IgD-negative memory B cell (primary cell): Measurements from ENCODE around the gene TTF1. TPM values are rescaled to one million over a fixed set of nuclear protein-coding genes. Genes with fewer than 3 reads are reported as not detected.

ENCODE experiments used
- H3K27ac Mint-ChIP-seq, 3 donors: one replicate each; pipeline ENCODE4 v1.8.0; 2020 to 2022; ENCODE audit warnings: mild to moderate bottlenecking in 3 of 3, mixed read lengths in 3 of 3, moderate library complexity in 1 of 3
- H3K27me3 Mint-ChIP-seq: one replicate; pipeline ENCODE4 v1.8.0; 2021; ENCODE audit warnings: mixed read lengths
- H3K36me3 Mint-ChIP-seq: one replicate; pipeline ENCODE4 v1.8.0; 2020; ENCODE audit warnings: mild to moderate bottlenecking, mixed read lengths
- H3K4me1 Mint-ChIP-seq, 3 donors: one replicate each; pipeline ENCODE4 v1.8.0; 2020 to 2022; ENCODE audit warnings: mixed read lengths in 3 of 3, mild to moderate bottlenecking in 1 of 3
- H3K4me3 Mint-ChIP-seq, 4 donors: one replicate each; pipeline ENCODE4 v1.8.0; 2020 to 2022; ENCODE audit warnings: mild to moderate bottlenecking in 4 of 4, mixed read lengths in 4 of 4, moderate library complexity in 3 of 4
- H3K9me3 Mint-ChIP-seq, 3 donors: one replicate each; pipeline ENCODE4 v1.8.0; 2020 to 2021; ENCODE audit warnings: mixed read lengths in 3 of 3, mild to moderate bottlenecking in 1 of 3
- polyA plus RNA-seq: library from polyadenylated mRNA; unstranded; fragments of 300-500 nt; fragmentation: Illumina TruSeq; gene quantifications from one replicate; pipeline ENCODE4 v1.2.3, GENCODE V29; 2021

TTF1 gene, protein sequence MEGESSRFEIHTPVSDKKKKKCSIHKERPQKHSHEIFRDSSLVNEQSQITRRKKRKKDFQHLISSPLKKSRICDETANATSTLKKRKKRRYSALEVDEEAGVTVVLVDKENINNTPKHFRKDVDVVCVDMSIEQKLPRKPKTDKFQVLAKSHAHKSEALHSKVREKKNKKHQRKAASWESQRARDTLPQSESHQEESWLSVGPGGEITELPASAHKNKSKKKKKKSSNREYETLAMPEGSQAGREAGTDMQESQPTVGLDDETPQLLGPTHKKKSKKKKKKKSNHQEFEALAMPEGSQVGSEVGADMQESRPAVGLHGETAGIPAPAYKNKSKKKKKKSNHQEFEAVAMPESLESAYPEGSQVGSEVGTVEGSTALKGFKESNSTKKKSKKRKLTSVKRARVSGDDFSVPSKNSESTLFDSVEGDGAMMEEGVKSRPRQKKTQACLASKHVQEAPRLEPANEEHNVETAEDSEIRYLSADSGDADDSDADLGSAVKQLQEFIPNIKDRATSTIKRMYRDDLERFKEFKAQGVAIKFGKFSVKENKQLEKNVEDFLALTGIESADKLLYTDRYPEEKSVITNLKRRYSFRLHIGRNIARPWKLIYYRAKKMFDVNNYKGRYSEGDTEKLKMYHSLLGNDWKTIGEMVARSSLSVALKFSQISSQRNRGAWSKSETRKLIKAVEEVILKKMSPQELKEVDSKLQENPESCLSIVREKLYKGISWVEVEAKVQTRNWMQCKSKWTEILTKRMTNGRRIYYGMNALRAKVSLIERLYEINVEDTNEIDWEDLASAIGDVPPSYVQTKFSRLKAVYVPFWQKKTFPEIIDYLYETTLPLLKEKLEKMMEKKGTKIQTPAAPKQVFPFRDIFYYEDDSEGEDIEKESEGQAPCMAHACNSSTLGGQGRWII
- polyA plus RNA-seq = 8.6 TPM

DNA sequence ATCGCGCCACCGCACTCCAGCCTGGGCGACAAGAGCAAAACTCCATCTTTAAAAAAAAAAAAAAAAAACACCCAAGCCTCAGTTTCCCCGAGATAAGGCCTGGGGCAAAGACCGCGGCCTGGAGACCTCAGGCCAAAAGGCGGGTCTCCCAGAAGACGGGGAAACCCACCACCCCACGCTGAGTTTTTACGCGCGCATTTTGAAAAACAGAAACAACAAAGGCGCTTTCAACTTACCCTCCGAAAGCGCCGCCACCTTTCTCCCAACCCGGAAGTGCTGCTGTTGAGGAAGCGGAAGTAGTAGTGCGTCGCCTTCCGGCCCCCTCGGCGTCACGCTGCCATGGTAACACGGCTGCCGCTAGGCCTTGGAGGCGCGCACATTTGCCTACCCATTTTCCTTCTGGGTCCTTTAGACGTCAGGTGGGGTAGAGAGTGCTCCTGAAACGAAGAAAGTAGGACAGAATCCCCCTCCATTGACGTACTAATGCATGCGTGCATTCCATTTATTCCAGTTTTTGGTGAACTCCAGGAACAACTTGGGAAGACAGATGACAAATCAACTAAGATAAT, at the start of gene TTF1:
Gene TTF1, minus strand, starts transcription at position 287 of the 569 bp plus-strand sequence. CDS start 4,019 bp downstream, outside the sequence.
- peak within 1 kb of the TSS; percentile 86 to 96 (median 93) for H3K4me3 Mint-ChIP-seq
- peak within 1 kb of the TSS; percentile 88 to 94 (median 90) for H3K27ac Mint-ChIP-seq
- no peaks in the 10 kb centered on the region for H3K9me3 Mint-ChIP-seq
- peaks cover 1% of the 10 kb centered on the region for H3K36me3 Mint-ChIP-seq
- no peaks in the 10 kb centered on the region for H3K27me3 Mint-ChIP-seq
- H3K4me1 Mint-ChIP-seq = peaks cover 34 to 39% (median 38%) of the 10 kb centered on the region in 3 donors

DNA sequence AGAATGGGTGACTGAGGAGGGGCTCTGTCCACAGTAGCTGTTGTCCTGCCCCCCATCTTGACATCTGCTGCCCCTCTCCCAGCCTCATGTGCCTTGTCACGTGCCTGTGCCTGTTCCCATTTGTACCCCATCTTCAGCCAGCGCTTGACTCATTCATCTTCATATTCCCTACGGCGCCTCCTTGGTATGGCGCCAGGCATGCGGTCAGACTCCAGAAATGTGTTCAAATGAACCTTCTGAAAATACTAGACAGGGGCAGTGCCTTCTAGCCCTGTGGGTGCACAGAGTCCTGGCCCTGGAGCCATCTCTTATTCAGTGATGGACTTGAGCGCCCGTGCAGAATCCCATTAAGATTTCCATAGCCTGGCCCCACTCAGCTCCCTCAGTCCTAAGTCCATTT, 49.6 kb upstream of the TTF1 start:
- H3K9me3 Mint-ChIP-seq = no peaks in the 10 kb centered on the region
- H3K4me3 Mint-ChIP-seq = no peak overlapping the region
- no peak overlapping the region for H3K27ac Mint-ChIP-seq
- no peaks in the 10 kb centered on the region for H3K4me1 Mint-ChIP-seq
- no peaks in the 10 kb centered on the region for H3K36me3 Mint-ChIP-seq
- H3K27me3 Mint-ChIP-seq = peaks cover 10% of the 10 kb centered on the region

DNA sequence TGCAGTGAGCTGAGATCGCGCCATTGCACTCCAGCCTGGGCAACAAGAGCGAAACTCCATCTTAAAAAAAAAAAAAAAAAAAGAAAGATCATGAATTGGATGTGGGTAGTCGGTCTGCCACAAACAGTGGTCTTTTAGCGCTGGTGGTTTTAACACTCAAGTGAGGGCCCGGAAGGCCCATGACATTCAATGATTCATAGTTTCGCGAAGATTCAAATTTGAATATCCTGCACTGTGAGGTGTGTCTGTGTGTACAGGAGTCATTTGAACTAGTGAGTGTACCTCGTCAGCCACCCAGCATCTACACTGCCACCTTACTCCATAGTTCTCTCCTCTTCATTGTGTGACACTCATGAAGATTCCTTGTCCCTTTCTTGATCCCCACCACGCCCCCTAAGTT, 44.6 kb upstream of the TTF1 start:
- H3K4me3 Mint-ChIP-seq = no peak overlapping the region

DNA sequence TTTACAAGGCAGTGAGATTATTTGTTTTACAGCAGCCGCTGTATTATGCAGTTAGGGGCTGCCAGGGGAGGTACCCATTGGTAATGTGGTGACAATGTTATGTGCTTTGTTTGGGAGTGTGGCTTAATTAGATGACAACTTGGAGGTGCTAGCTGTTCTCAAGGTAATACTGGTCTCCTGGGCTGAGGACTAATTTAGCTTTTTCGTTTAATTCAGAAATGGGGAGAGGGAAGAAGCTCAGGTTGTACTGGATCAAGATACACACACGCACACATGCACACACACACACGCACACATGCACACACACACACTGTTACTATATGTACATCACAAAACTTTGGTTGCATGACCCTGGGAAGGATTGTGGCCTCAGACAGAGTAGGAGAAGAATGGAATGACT, 41.3 kb upstream of the TTF1 start:
- no peak overlapping the region for H3K4me3 Mint-ChIP-seq
- H3K36me3 Mint-ChIP-seq = peaks cover 1% of the 10 kb centered on the region
- peaks cover 21% of the 10 kb centered on the region for H3K27me3 Mint-ChIP-seq
- H3K27ac Mint-ChIP-seq = no peak overlapping the region
- no peaks in the 10 kb centered on the region for H3K4me1 Mint-ChIP-seq
- peaks cover 0 to 2% (median 0%) of the 10 kb centered on the region in 3 donors for H3K9me3 Mint-ChIP-seq

More for the DNA sequence above, 44.6 kb upstream of the TTF1 start:
- H3K36me3 Mint-ChIP-seq = peaks cover 1% of the 10 kb centered on the region
- no peaks in the 10 kb centered on the region for H3K4me1 Mint-ChIP-seq
- H3K9me3 Mint-ChIP-seq = peaks cover 0 to 2% (median 0%) of the 10 kb centered on the region in 3 donors
- no peak overlapping the region for H3K27ac Mint-ChIP-seq
- H3K27me3 Mint-ChIP-seq = peaks cover 19% of the 10 kb centered on the region

DNA sequence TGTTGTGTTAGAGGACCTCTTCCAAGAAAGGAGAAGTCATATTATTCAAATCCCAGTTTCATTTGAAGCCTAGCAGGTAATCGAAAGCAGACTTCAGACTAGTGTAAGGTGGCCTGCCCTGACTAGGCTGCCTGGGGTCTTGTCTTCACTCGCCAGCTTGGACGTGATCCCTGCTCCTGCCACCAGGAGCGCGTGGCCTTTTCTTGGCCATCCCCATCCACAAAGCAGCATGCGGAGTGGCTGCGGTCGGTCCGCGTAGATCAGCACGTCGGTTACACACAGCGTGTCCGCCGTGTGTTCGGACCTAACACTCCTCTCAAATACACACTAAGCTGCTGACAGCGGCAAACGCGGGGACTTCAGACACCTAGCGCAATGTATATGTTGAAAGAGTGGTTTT, 40.7 kb upstream of the TTF1 start:
- Mint-ChIP-seq H3K27me3 (peaks cover 26% of the 10 kb centered on the region), H3K9me3 (peaks cover 0 to 2% (median 2%) of the 10 kb centered on the region in 3 donors), H3K4me1 (no peaks in the 10 kb centered on the region), H3K27ac (no peak overlapping the region), H3K36me3 (peaks cover 1% of the 10 kb centered on the region), H3K4me3 (no peak overlapping the region)

DNA sequence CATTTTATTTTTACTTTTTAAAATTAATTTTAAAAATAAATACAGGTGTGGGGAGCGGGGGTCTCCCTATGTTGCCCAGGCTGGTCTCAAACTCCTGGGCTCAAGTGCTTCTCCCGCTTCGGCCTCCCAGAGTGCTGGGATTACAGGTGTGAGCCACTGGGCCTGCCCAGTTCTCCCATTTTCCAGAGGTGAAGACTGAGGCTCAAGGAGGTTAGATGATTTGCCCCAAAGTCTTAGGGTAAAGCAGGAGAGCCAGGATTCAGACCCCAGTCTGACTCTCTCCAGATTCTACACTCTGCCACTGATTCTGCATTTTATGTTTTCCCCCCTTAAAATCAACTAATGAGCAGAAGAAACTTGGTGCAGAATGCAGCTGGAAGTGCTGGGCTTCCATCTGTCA, 40.2 kb upstream of the TTF1 start:
- Mint-ChIP-seq H3K36me3 (peaks cover 1% of the 10 kb centered on the region), H3K4me3 (no peak overlapping the region), H3K27ac (no peak overlapping the region), H3K9me3 (peaks cover 0 to 2% (median 2%) of the 10 kb centered on the region in 3 donors), H3K27me3 (peaks cover 27% of the 10 kb centered on the region), H3K4me1 (no peaks in the 10 kb centered on the region)

DNA sequence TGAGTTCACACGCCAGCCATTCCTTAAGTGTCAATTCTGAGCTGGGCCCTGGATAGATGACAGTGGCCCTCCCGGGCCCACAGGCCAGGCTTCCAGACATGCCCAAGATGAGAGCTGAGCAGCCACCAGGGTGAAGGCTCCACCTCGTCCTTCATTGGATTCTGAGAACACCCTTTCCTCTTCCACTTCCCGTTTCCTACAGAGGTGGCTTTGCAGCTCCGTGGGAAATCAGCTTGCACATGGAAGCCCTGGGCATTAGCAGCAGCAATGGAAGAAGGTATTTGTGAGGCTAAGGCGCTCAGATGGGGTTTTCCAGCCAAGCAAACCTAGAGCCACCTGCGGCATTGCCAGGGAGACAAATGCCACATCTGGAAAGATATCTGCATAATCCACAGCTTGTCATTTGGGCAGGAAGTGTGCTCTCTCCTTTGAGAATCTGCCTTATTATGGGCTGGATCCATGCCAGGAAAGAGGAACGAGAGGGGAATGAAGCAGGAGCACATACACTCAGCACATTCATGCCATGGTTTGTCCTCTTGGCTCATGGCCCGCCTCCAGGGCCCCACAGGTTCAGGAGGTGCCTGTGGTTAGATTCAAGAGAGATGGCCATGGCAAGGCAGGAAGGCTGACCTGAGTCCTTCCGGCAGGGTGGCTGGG, 37.4 kb upstream of the TTF1 start:
- Mint-ChIP-seq H3K27me3 (peaks cover 31% of the 10 kb centered on the region), H3K27ac (no peak overlapping the region)

DNA sequence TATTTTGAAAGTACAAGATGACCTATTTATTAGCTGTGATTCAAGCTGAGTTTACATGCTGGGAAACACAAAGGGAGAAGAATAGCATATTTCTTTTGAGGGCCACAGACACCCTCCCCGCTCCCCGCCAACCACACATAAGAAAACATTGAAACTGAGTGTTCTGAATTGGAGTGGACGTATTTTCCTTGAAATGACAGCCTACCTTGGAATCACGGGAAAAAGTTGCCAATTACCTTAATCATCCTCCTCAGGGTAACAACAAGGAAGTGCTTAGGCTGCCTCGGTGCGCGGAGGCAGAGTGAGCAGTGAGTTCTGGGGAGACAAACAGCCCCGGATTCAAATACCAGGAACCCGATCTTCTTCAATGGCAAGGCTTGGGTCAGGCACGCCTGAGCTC, 34.8 kb upstream of the TTF1 start:
- H3K4me1 Mint-ChIP-seq = peaks cover 0 to 3% (median 0%) of the 10 kb centered on the region in 3 donors
- no peak overlapping the region for H3K4me3 Mint-ChIP-seq
- peaks cover 0 to 6% (median 0%) of the 10 kb centered on the region in 3 donors for H3K9me3 Mint-ChIP-seq
- H3K27me3 Mint-ChIP-seq = peaks cover 25% of the 10 kb centered on the region
- no peak overlapping the region for H3K27ac Mint-ChIP-seq
- H3K36me3 Mint-ChIP-seq = no peaks in the 10 kb centered on the region

More for the DNA sequence above, 37.4 kb upstream of the TTF1 start:
- Mint-ChIP-seq H3K4me3 (no peak overlapping the region), H3K9me3 (peaks cover 0 to 5% (median 0%) of the 10 kb centered on the region in 3 donors), H3K4me1 (no peaks in the 10 kb centered on the region), H3K36me3 (no peaks in the 10 kb centered on the region)

DNA sequence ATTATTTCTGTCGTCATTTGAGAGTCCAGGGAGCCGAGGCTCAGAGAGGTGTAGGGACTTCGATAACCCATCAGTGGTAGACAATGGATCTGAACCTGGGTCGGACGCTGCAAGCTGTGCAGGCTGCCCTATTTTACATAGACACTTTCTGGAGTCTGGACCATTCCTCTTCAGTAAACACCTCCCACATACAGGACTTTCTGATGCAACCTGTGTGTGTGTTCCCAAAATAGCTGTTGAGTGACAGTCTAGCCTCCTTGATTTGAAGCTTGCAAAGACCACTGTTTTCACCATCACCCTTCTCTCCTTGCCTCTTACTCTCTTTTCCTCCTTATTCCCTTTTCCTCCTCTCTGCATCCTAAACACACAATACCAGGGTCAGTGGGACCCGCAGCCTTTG, 34.1 kb upstream of the TTF1 start:
- H3K27ac Mint-ChIP-seq = no peak overlapping the region
- peaks cover 0 to 6% (median 0%) of the 10 kb centered on the region in 3 donors for H3K9me3 Mint-ChIP-seq
- no peaks in the 10 kb centered on the region for H3K36me3 Mint-ChIP-seq
- peaks cover 23% of the 10 kb centered on the region for H3K27me3 Mint-ChIP-seq
- peaks cover 0 to 3% (median 0%) of the 10 kb centered on the region in 3 donors for H3K4me1 Mint-ChIP-seq
- H3K4me3 Mint-ChIP-seq = no peak overlapping the region

DNA sequence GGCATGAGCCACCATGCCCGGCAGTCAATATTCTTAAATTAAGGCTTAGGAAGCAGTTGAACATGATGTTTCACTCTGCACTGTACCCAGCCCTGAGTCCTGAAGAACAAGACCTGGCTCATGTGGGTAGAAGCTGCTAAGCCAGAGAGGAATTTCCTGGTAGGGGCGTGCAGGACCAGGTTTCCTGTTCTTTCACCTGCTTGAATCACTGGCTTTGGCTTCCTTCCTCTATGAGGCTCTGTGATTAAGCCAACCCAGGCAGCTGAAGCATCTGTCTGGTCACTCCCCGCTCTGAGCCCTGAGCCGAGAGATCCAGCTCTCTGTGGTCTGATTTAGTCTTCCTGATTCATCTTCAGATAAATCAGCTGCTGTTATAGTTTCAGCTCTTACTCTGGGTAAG, 32.5 kb upstream of the TTF1 start:
- Mint-ChIP-seq H3K27ac (no peak overlapping the region), H3K4me3 (no peak overlapping the region), H3K4me1 (peaks cover 0 to 3% (median 0%) of the 10 kb centered on the region in 3 donors), H3K27me3 (peaks cover 26% of the 10 kb centered on the region), H3K9me3 (peaks cover 0 to 6% (median 0%) of the 10 kb centered on the region in 3 donors), H3K36me3 (no peaks in the 10 kb centered on the region)

DNA sequence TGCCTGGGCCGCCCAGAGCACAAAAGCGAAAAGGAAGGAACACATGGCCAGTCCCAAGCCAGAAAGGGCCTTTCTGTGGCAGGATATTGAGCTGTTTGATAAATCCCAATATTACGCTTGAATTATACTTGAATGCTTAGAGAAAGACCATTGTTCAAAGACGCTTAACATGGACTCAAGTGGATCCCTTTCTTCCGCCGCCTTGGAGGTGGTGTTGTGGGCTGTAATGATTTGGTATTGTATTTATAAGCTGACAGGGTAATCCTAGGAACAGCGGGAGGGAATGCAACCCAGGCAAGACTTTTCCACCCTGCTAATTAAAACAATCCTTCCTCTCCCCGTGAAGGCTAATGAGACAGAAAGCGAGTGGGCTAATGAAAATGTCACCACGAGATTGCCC, 28.2 kb upstream of the TTF1 start:
- H3K9me3 Mint-ChIP-seq = peaks cover 0 to 1% (median 0%) of the 10 kb centered on the region in 3 donors
- no peak overlapping the region for H3K27ac Mint-ChIP-seq
- no peak overlapping the region for H3K4me3 Mint-ChIP-seq
- H3K4me1 Mint-ChIP-seq = peaks cover 0 to 3% (median 0%) of the 10 kb centered on the region in 3 donors
- H3K36me3 Mint-ChIP-seq = no peaks in the 10 kb centered on the region
- H3K27me3 Mint-ChIP-seq = peaks cover 8% of the 10 kb centered on the region

DNA sequence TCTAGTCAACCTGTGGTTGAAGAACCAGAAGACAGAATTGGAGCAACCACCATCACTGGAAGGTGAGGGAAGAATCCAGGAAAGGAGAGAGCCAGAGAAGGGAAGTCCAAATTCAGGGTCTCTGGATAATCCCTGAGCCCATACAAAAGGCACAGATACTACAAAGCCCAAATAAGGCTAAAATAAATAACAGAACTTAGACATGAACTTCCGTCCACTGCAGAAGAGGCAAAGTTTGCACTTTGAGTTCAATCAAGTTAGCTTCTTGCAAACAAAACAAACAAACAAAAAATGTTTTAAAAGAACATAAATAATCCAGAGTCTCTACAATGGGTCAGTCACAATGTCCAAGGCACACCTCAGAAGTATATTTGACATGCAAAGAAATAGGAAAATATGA, 24.4 kb upstream of the TTF1 start:
- H3K4me1 Mint-ChIP-seq = no peaks in the 10 kb centered on the region
- H3K9me3 Mint-ChIP-seq = no peaks in the 10 kb centered on the region
- H3K36me3 Mint-ChIP-seq = no peaks in the 10 kb centered on the region
- peaks cover 17% of the 10 kb centered on the region for H3K27me3 Mint-ChIP-seq
- no peak overlapping the region for H3K4me3 Mint-ChIP-seq
- no peak overlapping the region for H3K27ac Mint-ChIP-seq

DNA sequence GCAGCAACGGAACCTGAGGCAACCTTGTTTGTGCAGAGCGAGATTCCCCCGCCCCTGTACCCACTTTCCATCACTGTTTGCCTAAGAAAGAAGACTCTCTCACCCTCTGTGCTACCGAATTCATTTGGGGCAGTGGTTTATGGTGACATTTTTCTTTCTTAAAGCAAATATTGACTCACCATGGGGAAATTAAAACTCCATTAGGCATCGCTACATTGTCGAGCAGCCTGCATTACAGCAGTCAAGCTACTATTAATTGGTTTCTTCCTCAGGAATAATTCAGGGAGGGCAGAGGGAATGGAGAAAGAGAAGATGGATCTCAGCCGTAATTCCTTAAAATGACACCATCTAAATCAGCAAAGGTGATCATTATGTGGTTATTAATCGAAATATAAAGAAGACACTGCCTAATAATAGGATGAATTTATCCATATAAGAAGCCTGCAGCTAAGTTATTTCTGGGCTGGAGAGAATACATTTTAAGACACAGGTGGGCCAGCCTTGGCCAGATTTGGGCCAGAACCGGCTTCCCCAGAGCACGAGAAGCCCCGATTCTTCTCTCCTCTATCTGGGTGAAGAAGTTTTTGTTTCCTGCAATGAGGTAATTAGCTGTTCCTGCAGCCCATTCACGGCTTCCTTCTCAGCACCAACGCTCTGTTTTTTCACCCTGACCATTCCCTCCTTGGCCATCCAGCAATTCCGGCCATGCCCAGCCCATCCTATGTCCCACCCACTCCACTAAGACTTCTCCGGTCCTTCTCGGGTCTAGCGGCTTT, 20.2 kb upstream of the TTF1 start:
- no peaks in the 10 kb centered on the region for H3K4me1 Mint-ChIP-seq
- peaks cover 36% of the 10 kb centered on the region for H3K27me3 Mint-ChIP-seq
- H3K27ac Mint-ChIP-seq = no peak overlapping the region
- no peak overlapping the region for H3K4me3 Mint-ChIP-seq
- no peaks in the 10 kb centered on the region for H3K36me3 Mint-ChIP-seq
- no peaks in the 10 kb centered on the region for H3K9me3 Mint-ChIP-seq

DNA sequence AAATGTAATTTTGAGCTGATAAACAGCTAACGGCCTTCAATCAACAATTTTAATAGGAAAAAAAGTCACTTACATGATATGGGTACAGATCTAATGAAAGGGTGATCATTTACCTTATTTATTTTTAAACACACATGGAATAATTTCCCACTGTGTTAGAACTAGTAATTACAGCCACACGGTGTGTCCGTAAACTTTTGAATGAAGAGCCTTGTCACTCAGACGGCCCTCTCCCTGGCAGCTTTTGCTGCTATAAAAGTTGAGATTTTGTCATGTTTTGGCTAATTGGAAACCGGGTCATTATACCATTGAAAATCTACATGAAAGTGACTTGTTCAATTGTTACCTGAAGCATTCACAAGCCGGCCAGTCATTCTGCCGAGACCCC, 19.0 kb upstream of the TTF1 start:
- peaks cover 36% of the 10 kb centered on the region for H3K27me3 Mint-ChIP-seq
- no peaks in the 10 kb centered on the region for H3K4me1 Mint-ChIP-seq
- H3K36me3 Mint-ChIP-seq = no peaks in the 10 kb centered on the region
- H3K4me3 Mint-ChIP-seq = no peak overlapping the region
- H3K27ac Mint-ChIP-seq = no peak overlapping the region
- no peaks in the 10 kb centered on the region for H3K9me3 Mint-ChIP-seq
